Middle frontal gyrus (tissue), 1 donor: ENCODE results near the gene STK24.

Experiments
- DNase-seq: peaks from one replicate; pipeline ENCODE4 v3.0.0-alpha.2; 2015; ENCODE audit warnings: low spot score; ENCODE audit errors: extremely low spot score

STK24 gene

DNA sequence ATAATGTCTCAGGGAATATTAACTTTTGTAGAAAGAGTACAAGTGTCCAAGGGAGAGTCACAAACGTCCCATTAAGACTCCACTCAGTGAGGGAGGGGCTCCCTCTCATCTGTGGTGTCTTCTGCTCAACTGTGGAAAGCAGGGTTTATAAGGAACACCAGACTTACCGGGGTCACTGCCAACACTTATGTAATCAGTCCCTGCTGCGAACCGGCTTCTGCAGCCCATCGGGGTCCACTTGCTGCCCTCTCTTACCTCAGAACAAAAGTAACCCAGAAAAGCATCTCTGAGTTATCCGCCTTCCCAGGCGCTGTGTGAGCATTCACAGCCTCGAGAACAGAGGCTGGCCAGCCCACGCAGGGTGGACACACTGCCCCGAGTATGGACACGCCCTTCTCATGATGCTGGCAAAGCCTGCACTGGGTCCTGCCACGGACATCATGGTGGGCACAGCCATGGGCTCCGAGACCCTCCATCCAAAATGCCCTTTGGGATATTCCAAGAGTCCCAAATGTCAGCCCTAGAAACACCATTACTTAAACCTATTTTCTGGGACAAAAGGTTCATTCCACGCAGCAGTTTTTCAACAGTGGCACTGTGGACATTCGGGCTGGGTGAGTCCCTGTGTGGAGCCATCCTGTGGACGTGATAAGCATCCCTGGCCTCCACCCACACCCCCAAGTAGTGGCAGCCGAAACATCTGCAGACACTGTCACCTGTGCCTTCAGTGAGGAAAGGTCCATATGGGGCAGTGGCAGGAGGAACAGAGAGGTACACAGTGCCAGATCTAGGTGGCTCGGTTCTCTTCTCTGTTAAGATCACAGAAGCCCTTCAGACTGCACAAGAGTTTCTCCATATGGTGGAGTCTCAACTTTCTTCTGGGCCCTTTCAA, 63.9 kb downstream of the STK24 start:
- DNase-seq: no peak

DNA sequence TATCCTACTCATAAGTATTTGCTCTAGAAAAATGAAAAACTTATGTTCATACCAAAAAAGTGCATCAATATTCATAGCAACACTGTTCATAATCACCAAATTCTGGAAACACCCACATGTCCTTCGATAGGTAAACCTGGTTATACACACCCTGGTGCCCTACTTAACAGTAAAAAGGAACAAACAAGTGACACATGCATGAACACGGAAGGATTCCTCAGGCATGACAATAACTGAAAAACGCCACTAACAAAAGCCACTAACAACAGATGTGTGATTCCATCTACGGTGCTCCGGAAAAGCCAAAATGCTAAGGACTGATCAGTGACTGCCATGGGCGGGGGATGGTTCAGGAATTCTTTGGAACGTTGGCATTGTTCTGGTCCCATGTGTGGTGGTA, 65.5 kb downstream of the STK24 start:
- no peak for DNase-seq

DNA sequence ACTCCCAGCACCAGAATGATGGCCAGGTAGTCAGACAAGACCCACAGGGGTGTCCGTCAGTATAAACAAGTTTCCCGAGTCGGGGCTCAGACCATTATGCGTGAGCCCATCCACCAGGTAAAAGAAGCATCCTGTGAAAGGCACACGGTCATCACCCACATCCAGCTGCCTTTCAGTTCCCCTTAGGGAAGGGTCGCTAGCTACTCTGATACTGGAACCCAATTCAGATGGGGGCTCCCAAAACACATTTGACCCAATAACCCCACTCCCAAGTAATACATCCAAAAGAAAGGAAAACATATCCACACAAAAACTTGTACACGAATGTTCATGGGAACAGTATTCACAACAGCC, 66.8 kb downstream of the STK24 start:
- no peak for DNase-seq

DNA sequence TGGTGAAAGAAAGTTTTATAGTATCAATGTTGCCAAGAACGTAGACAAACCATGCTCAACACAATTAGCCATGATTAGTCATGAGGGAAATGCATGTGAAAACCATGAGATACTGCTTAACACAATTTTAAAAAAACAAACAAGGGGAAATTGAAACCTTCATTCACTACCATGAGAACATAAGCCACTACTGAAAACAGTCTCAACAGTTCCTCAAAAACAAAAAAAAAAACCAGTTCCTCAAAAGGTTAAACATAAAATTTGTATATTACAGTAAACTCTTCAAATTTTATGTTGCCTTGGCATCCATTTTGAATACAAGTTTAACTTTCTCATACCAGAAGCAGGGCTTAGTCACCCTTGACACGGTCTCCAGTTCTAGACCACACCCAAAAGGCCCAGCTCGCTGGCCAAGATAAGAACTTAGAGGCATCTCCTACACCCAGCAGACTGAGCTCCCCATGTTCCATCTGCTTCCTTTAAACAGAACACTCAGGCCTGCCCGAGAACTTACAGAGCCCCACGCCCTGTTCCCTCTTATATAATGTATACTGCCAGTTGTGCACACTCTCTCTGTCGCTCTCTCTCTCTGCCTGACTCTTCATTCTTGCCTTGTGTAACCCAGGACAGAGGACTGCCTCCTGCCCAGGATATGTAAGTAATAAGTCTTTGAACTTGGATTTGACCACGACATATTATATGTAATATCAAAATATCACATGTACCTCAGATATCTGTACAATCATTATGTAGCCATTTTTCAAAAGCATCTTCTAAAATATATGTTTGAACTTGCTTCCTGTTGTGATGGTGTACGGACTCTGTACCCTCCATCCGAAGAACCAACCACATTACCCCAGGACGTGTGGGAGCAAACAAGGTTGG, 67.4 kb downstream of the STK24 start:
- DNase-seq: no peak

- DNase-seq: no peak
Observed at GRCh38 chr13:98508685-98509084, 68.2 kb downstream of the STK24 start.

DNA sequence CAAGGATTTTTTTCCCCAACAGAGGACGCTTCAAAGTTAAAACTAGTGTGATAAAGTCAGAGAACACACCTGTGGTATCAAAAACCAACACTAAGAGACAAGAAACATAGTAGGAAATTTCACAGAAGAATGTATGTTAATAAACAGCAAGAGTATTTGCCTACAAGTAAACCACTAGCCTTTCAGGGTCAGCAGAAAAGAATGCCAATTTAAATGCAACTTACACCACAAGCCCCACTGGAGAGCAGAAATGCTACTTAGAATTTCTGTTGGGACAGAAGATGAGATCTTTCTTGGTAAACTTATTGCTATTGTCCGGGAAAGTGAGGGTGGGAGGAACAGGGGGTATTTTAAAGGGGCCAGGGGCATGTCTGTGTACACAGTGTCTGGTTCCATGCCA, 68.6 kb downstream of the STK24 start:
- no peak for DNase-seq

GRCh38 chr13:98507282-98507797, 69.6 kb downstream of the STK24 start:
- no peak for DNase-seq

DNA sequence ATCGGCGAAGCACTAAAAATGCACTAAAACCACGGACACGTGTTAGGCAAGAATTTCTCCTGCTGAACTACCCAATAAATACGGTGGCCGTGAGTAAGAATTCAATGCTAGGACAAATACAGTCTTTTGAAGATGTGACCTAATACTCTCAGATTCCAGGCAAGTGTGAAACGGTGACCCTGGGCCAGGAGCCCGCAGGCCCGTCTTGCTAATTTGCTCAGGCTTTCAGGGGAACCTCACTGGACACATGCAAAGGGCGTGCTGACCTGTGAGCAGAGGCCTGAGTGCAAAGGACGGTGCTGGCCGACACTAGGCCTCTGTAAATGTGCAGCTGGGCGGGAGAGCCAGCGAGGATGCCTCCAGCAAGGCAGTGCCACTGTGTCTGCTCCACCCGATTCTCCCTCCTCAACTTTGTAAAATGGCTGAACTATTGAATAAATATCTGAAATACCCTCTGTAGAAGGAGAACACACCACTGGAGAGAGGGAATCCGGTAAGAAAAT, 70.1 kb downstream of the STK24 start:
- no peak for DNase-seq

GRCh38 chr13:98506322-98506721, 70.6 kb downstream of the STK24 start:
- no peak for DNase-seq

DNA sequence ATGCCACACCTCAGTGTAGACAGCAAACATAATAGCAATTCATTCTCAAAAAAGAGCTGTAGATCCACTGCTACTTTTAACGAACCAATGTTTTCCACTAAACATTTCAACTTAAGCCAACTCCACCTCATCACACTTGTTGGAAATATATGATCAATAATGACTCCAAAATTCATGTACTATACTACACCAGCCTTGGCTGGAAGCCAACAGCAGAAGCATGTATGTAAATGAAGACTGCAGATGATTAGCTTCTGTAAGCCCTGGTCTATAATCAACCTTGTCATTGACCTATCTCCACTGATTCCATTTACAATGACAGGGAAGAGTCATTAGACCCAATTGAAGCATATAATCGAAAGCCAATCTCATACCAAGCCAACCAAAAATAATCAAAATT, 71.7 kb downstream of the STK24 start:
- DNase-seq: no peak

GRCh38 chr13:98504371-98504963, 72.4 kb downstream of the STK24 start:
- no peak for DNase-seq

DNA sequence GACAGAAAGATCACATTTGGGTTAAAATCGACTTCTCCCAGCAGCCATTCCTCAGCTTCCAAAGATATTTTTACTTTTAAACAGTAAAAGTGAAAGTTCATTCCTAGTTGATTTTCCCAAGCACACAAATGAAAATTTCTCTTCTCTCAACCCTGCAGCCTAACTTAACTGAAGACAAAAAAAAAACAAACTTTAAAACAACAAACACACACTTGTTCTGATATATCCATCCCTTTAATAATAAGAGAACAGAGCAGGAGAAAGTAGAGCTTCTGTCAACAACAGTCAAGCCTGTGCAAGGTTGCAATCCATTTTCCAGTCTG, 72.9 kb downstream of the STK24 start:
- no peak for DNase-seq

GRCh38 chr13:98503175-98504028, 73.5 kb downstream of the STK24 start:
- DNase-seq: no peak

DNA sequence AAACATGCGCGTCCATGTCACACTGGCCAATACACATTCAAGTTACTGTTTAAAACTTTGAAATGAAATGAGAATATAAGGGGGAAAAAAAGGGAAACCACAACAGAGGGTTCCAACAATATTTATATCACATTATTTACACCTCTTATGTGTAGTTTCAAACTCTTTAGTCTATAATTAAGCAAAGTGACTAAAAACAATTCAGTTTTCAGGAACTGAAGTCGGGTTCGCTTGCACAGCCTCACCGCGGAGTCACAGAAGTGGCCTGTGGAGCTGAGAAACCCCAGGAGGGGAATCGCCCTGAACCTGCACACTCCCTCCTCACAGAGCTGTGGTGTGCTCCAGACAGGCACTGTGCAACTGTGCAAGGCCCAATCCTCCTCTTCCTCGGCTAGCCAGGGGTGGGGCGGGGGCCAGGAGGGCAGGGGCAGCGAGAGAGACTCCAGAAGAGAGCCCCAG, 75.9 kb downstream of the STK24 start:
- no peak for DNase-seq

GRCh38 chr13:98496966-98497365, 79.9 kb downstream of the STK24 start:
- no peak for DNase-seq

GRCh38 chr13:98496479-98496791, 80.5 kb downstream of the STK24 start:
- no peak for DNase-seq

- DNase-seq: no peak
Observed at GRCh38 chr13:98495627-98496478, 81.1 kb downstream of the STK24 start.

GRCh38 chr13:98494769-98495168, 82.1 kb downstream of the STK24 start:
- DNase-seq: no peak

DNA sequence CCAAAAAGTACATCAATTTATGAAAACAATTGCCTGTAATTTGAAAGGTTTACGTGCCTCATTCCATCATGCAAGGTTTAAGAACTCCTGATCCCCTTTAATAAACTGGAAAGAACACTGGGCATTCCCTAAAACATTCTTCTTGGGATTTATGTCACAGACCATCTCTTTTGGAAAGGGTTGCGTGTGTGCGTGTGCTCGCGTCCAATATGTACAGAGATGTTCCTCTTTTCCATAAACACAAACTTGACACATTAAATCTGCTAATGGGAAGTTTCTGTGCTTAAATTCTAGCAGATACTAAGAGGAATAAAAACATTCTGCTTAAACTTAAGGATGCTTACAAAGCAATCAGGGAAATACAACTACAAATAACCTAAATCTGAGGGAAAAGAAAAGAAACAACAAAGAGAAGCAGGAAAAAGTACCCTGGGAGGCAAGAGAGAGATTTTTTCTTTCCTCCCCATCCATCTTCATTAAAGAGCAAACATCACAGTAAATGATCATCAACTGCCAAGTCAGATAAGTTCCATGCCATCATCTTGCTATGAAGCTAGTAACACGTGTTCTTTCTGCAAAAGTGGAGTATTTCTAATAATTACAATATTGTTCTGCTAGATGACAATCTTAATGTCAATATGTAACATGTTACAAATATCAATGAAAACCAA, 83.7 kb downstream of the STK24 start:
- DNase-seq: no peak
